Measurements from ENCODE around the gene FOXA1.

DNA sequence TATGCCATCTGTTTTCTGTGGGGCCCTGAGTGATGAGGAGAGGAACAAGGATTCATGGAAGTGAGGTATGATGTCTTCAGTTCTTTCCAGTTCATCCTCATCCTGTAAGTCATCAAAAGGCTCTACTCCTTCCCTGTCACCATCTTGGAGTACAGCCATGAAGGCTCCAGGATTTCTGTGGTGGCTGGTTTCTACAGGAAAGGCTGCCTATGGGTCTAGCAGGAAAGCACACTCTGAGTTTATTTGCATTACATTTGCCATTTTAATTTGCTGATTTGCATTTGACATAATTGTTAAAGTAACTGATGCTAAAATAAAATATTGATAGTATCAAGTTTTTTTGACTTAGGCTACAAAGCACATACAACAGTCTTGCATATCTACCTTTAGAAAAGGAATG, 11.6 kb upstream of the FOXA1 start:
- TF ChIP-seq GATA2 (IDR thresholded peaks at IDR 0.05; ENCODE audit: low read depth, low read length) (no peak), GATA3 (IDR thresholded peaks at IDR 0.05; ENCODE audit: low read depth, low read length) (no peak)
